ENCODE measurements around the gene TSPYL2.

GRCh38 chrX:53055244-53055849, 26.8 kb upstream of the TSPYL2 start:
- no peak for TF ChIP-seq CTCF (IDR thresholded peaks at IDR 0.05)
- no peak for TF ChIP-seq POLR2AphosphoS5 (IDR thresholded peaks at IDR 0.05)
- TF ChIP-seq POLR2A (IDR thresholded peaks at IDR 0.05), result no peak

All from transverse colon (tissue), 4 donors.